Prostate gland (tissue), 2 donors: ENCODE results near the gene DUS1L. TPM values are rescaled to one million over a fixed set of nuclear protein-coding genes. Genes with fewer than 3 reads are reported as not detected.

Experiments used
- DNase-seq: peaks from one replicate; pipeline ENCODE4 v3.0.0-alpha.2; 2019; ENCODE audit warnings: low spot score
- H3K27ac ChIP-seq, 2 donors: fragments of 200-600 bp; sonication (generic); 2 replicates each; pipeline ENCODE4 v1.5.1; 2017 to 2019
- H3K27me3 ChIP-seq: fragments of 200-600 bp; sonication (generic); replicated peaks from 2 replicates; pipeline ENCODE4 v1.5.1; 2019; ENCODE audit not compliant: insufficient read depth
- H3K36me3 ChIP-seq, 2 donors: fragments of 200-600 bp; sonication (generic); 1 replicate in 1 of 2; 2 replicates in 1 of 2; pipeline versions ENCODE4 v1.5.1 to v1.8.1; 2017 to 2019
- H3K4me1 ChIP-seq: fragments of 200-600 bp; sonication (generic); replicated peaks from 2 replicates; pipeline ENCODE4 v1.5.1; 2019
- H3K4me3 ChIP-seq, 2 donors: fragments of 200-600 bp; sonication (generic); 2 replicates each; pipeline ENCODE4 v1.5.1; 2017 to 2019
- H3K9me3 ChIP-seq: fragments of 200-600 bp; sonication (generic); 2 replicates; pipeline ENCODE4 v1.5.1; 2017
- POLR2A ChIP-seq: fragments of 450-650 bp; IDR thresholded peaks from one replicate; pipeline ENCODE4 v1.6.1; 2016; ENCODE audit warnings: antibody characterized with exemption, mild to moderate bottlenecking
- POLR2AphosphoS5 ChIP-seq: sonication (generic); formaldehyde crosslinking; IDR thresholded peaks from one replicate; pipeline ENCODE4 v1.6.1; 2017; ENCODE audit warnings: antibody characterized with exemption
- WGBS: methylation state at CpG from one replicate; pipeline ENCODE4 v1.1.5; 2018; 5-methylcytosine and 5-hydroxymethylcytosine counted together
- intact Hi-C: fragments of 100-400 bp; cut with DNase I; formaldehyde crosslinking; loops from one replicate; pipeline ENCODE4 v1.14.2; 2022
- total RNA-seq, 2 donors: library from RNA; depleted of rRNA; stranded (reverse); fragments of >200 nt; gene quantifications; one replicate each; pipeline ENCODE4 v1.1.0, GENCODE V29; 2016
- TF ChIP-seq, protein P1 (sequence below), 4 experiments: fragments of 200-600 bp in 2 of 4; fragments of 450-650 bp in 2 of 4; sonication (generic) in 2 of 4; IDR thresholded peaks; 1 replicate in 3 of 4; 2 replicates in 1 of 4; pipeline ENCODE4 v1.5.1; 2016 to 2019; ENCODE audit warnings: antibody characterized with exemption in 4 of 4, mild to moderate bottlenecking in 2 of 4, moderate library complexity in 2 of 4

Gene DUS1L
- total RNA-seq, 2 donors from 2014 or later = 95.9 to 119 TPM

DNA sequence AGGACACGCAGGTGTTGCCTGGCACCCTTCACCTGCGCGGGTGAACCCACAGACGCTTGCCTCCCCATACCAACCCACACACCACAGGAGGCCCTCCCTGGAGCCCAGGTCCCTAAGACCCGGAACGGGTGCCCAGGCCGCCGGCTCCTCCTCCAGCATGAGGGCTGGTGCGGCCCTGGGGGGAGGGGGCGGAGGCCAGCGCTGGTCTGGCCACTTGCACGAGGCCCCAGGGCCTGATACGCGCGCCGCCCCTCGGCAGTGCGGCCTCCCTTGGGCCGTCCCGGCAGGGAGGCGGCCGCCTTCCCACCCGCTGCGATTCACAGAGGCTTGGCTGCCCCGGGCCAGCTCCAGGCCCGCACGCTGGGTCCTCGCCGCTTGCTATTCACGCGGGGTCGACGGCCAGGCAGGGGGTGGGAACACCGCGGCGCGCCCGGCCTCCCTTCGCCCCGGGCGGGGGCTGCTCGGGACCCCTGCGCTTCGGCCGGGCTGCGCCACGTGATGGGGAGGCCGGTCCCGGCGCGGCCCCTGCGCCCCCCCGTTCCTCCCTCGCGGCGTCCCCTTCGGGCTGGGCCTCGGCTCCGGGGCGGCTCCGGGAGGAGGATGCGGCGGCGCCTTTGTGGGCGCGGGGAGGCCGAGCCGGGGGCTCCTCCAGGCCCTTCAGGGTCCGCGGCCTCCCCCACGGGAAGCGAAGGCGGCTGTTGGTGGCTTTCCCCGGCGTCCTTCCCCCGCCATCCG lies 31.7 kb upstream of the DUS1L start:
- peaks cover 18 to 37% of the 10 kb centered on the region in 2 donors for H3K36me3 ChIP-seq
- 2% methylated on average over 42 of the region's 77 CpGs for WGBS
- H3K4me1 ChIP-seq = peaks cover 35% of the 10 kb centered on the region
- TF ChIP-seq, protein P1, sequence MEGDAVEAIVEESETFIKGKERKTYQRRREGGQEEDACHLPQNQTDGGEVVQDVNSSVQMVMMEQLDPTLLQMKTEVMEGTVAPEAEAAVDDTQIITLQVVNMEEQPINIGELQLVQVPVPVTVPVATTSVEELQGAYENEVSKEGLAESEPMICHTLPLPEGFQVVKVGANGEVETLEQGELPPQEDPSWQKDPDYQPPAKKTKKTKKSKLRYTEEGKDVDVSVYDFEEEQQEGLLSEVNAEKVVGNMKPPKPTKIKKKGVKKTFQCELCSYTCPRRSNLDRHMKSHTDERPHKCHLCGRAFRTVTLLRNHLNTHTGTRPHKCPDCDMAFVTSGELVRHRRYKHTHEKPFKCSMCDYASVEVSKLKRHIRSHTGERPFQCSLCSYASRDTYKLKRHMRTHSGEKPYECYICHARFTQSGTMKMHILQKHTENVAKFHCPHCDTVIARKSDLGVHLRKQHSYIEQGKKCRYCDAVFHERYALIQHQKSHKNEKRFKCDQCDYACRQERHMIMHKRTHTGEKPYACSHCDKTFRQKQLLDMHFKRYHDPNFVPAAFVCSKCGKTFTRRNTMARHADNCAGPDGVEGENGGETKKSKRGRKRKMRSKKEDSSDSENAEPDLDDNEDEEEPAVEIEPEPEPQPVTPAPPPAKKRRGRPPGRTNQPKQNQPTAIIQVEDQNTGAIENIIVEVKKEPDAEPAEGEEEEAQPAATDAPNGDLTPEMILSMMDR (IDR thresholded peaks at IDR 0.05) = no peak
- no peak for TF ChIP-seq POLR2AphosphoS5
- peak; percentile 30 for TF ChIP-seq POLR2A
- H3K9me3 ChIP-seq = no peaks in the 10 kb centered on the region
- DNase-seq = no peak
- peak overlapping the region; percentile 98 to 99 for H3K27ac ChIP-seq
- no peaks in the 10 kb centered on the region for H3K27me3 ChIP-seq
- intact Hi-C loops = loop anchor here (5.0 kb wide), 1 partner anchor 60 kb away; the partner anchor contains the start of gene DCXR
- H3K4me3 ChIP-seq = peak overlapping the region; percentile 91 to 98

DNA sequence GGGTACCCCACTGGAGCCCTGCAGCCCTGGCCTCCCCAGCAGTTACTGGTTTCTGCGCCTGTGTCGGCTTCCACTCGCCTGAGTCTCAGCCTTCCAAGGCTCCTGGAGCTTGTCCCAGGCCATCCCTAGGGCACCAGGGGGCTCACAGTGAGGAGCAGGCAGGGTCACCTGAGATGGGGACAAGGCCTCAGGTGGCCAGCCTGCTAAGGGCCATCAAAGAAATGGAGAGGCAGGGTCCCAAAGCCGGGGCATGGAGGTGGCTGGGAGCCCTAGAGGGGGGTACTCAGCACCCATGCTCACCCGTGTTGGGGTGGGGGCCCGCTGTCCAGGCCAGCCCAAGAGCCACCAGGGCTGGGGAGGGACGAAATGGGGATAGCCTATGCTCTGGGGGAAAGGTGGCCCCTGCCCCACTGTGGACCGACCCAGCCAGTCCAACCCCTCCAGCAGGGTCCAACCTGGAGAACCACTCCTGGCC lies 31.1 kb upstream of the DUS1L start:
- Histone ChIP-seq H3K27ac (peak overlapping the region; percentile 98 to 99), H3K9me3 (no peaks in the 10 kb centered on the region), H3K4me3 (peak overlapping the region; percentile 91 to 98), H3K36me3 (peaks cover 23 to 41% of the 10 kb centered on the region in 2 donors), H3K4me1 (peaks cover 32% of the 10 kb centered on the region), H3K27me3 (no peaks in the 10 kb centered on the region)
- TF ChIP-seq, protein P1 (IDR thresholded peaks at IDR 0.05) = peak in 1 of 4 experiments; percentile 2
- TF ChIP-seq POLR2A = no peak
- intact Hi-C loops = loop anchor here (5.0 kb wide), 1 partner anchor 59 kb away; the partner anchor contains the start of gene DCXR
- no peak for DNase-seq
- WGBS = 36% methylated on average over 8 of the region's 8 CpGs

DNA sequence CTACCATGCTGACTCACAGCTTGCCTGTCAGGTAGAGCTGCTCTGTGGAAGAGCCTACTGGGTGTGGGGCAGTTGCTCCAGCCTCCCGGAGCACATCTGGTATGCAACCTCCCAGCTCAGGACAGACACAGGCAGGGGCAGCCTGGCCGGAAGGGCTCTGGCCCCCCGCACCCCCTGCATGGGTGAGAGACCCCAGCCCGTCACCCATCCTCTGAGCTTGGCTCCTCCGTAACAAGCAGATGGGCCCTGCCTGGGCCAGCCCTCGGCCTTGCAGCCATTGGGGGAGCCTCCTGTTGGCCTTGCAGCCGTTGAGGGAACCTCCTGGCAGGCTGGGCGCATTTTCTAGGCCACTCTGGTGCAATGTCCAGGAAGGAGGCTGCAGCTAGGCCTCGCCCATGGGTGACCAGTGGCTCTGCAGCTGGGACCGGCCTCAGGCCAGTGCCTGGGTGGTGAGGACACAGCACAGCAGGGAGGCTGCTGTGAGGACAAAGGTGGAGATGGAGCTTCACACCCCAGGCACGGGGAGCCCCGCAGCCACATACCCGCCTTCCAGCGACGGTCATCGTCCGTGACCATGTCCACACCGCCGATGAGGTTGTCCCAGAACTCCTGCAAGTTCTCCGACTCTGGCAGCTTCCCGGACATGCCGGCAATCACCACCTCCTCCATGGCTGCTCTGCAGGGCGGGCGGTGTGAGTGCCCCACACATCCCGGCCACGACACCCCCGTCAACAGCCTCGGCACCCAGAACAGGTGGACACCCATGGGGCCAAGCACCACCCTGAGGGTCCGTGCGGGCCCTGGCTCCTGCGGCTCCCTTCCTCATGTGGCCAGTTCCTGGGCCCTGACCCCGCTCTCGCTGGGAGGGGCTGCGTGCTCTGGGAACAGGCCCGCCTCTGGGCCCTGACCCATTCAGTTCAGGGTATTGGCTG lies 30.4 kb upstream of the DUS1L start:
- intact Hi-C loops = loop anchor here (5.0 kb wide), 1 partner anchor 59 kb away; the partner anchor contains the start of gene DCXR
- WGBS = 85% methylated on average over 35 of the region's 35 CpGs
- TF ChIP-seq POLR2A (no peak), POLR2AphosphoS5 (peak; percentile 5)
- TF ChIP-seq, protein P1 (IDR thresholded peaks at IDR 0.05) = no peak
- Histone ChIP-seq H3K27me3 (no peaks in the 10 kb centered on the region), H3K36me3 (peaks cover 29 to 48% of the 10 kb centered on the region in 2 donors), H3K9me3 (no peaks in the 10 kb centered on the region), H3K4me1 (peaks cover 24% of the 10 kb centered on the region), H3K27ac (peak overlapping the region; percentile 98 to 99), H3K4me3 (peak overlapping the region; percentile 91 to 98)
- DNase-seq = no peak

DNA sequence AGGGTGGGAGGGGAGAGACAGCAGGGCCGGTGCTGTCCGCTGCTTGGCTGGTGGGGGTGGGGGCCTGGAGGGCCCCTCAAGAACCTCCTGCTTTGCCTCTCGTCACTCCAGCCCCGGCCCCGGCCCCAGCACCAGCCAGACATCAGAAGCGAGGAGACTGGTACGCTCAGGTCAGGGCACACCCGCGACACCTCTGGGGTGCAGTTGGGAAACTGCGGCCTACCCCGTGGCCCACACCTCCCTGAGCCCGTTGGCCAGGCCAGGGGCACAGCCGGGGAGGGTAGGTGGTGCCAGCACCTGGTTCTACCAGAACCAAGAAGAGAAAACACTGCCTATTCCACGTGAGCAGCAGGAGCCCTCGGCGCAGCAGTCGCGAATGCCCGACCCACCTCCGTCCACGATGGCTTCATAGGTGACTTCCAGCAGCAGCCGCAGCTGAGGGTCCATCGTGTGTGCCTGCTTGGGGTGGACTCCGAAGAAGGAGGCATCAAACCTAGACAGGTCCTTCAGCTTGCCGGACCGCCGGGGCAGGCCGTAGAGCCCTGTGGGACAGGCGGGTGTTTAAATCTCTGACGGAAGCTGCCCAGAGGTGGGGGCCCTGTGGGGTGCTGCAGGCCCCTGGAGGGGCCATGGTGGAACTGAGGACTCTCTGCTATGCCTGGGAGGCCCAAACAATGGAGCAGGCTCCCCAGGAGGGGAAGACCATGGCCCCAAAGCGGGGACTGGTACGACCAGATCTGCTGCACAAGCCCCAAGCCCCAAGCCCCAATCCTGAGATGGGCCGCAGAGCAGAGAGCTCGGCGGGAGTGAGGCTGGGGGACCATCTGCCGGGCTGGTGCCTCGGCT lies 29.6 kb upstream of the DUS1L start:
- TF ChIP-seq, protein P1 (IDR thresholded peaks at IDR 0.05) = no peak
- TF ChIP-seq POLR2A (no peak), POLR2AphosphoS5 (no peak)
- Histone ChIP-seq H3K9me3 (no peaks in the 10 kb centered on the region), H3K27me3 (no peaks in the 10 kb centered on the region), H3K27ac (peak overlapping the region; percentile 98 to 99), H3K4me1 (peaks cover 16% of the 10 kb centered on the region), H3K4me3 (peak overlapping the region; percentile 91 to 98), H3K36me3 (peaks cover 38 to 57% of the 10 kb centered on the region in 2 donors)
- no peak for DNase-seq
- intact Hi-C loops = loop anchor here (5.0 kb wide), 1 partner anchor 58 kb away; the partner anchor contains the start of gene DCXR
- WGBS = 81% methylated on average over 37 of the region's 37 CpGs
